GM21526 (cell line): ENCODE data around the gene GALK1.

Source experiments
- ATAC-seq: cut with Tn5 transposase; IDR thresholded peaks from one replicate; pipeline ENCODE4 v1.9.1; 2021; ENCODE audit warnings: moderate library complexity; ENCODE audit not compliant: unreplicated experiment, low FRiP score

The GALK1 gene

GRCh38 chr17:75730065-75730464 is 34.9 kb downstream of the GALK1 start:
- ATAC-seq, result no peak

DNA sequence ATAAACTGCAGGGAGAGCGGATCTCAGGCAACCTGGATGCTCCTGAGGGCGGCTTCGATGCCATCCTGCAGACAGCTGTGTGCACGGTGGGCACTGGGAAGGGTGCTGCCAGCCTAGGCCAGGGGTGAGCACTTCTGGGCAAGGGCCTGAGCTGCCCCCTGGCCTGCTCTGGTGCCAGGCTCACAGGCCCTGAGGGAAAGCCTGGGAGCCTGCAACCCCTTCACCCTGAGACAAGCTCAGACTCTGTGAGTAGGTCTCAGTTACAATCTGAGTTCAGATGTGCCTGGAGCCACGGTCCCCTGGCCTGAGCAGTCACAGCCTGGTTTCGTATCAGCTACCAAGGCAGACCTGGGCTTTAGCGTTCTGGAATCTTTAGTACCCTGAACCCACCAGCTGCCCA is 35.6 kb downstream of the GALK1 start:
- no peak for ATAC-seq

DNA sequence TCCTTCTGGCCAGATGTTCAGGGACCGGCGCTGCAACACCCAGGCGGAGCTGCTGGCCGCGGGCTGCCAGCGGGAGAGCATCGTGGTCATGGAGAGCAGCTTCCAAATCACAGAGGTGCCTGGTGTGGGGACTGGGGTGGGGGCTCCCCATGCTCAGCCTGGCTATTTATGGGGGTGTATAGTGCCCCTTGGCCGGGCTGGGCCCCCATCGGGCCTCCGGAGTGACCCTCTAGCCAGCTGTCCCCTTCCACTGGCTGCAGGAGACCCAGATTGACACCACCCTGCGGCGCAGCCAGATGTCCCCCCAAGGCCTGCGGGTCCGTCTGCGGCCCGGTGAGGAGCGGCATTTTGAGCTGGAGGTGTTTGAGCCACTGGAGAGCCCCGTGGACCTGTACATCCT is 37.6 kb downstream of the GALK1 start:
- no peak for ATAC-seq

DNA sequence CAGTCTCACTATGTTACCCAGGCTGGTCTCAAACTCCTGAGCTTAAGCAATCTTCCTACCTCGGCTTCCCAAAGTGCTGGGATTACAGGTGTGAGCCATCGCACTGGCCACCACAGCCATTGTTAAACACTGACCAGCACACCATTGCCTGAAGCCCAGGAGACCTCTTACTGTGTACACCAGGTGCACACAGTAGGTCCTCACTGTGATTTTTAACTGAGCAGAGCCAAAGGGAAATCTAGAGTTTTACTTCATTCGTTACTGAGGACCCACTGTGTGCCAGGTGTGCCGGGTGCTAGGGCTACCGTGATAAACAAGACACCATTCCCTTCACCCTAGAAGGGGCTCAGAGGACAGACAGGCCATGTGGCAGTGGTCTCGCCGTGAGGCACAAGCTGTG is 39.5 kb downstream of the GALK1 start:
- no peak for ATAC-seq

GRCh38 chr17:75724016-75725003 is 40.7 kb downstream of the GALK1 start:
- ATAC-seq, result no peak

DNA sequence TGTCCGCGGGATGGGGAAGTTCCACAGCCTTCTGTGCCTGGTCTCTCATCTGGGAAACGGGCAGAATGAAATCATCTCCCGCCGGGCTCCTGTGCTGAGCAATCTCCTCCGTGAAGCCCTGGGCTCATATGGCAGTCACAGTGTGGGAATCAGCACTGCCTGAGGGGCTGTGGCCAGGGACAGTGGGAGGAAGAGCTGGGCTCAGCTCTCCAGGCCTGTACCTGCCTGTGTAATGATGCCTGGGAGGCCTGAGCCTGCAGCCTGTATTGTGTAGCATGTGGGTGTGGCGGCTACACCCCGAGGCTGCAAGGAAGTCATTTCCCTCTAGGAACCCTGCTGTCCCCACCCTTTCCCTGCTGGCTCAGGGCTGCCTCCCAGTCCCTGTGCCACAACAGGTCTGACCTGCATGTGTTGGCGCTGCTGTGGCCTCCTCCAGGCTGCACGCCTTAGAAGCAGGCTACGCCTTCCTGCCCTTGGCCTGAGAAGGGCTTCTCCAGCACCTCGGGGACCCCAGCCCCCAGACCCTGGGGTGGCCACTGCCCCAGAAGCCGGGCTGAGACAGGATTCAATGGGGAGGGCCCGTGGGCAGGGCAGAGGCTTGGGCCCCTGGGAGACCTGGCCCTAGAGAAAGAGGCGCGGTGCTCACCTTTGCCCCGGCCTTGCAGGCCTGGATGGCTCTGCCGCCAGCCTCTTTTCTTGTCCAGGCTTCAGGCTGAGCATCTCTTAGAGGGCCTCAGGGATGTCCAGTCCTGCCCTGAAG is 41.6 kb downstream of the GALK1 start:
- no peak for ATAC-seq

DNA sequence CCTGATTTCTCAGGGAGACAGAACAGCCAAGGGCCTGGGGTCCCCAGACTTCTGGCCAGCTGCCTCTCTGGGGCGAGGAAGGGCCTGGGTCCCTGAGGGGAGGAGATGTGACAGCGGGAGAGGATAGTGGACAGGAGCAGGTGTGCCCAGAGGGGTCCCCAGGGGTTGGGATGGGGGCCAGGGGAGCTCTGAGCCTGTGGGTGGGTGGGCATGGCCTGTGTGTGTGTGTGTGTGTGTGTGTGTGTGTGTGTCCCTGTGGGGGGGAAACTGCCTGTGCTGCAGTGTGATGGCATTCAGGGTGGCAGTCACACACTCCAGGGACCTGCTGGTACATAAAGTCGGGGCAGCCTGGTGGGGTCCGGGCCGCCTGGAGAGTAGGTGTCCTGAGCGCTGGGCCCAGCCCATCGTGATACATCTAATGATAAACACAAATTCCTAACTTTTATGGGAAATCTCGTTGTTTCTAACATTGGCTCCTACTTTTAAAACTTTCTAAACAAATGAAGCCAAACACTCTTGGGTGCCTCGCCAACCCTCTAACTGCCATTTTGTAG is 42.4 kb downstream of the GALK1 start:
- ATAC-seq, result no peak

DNA sequence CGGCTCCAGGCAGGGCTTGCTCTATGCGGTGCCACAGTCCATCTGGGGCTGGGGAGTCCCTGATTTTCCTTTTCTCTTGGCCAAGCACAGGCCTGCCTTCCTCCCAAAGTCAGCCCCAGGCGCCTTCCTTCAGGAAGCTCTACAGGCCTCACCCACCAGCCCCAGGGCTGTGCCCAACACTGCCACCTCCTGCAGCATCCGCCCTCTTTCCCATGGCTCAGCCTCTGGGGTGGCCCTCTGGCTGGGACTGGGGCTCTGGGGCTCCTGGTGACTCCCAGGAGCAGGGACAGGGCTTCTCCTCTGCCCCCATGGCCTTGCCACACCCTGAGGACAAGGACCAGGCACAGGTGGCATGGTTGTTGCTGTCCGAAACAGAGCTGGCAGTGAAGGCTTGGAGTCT is 42.9 kb downstream of the GALK1 start:
- ATAC-seq, result no peak

GRCh38 chr17:75721463-75722011 is 43.5 kb downstream of the GALK1 start:
- no peak for ATAC-seq

DNA sequence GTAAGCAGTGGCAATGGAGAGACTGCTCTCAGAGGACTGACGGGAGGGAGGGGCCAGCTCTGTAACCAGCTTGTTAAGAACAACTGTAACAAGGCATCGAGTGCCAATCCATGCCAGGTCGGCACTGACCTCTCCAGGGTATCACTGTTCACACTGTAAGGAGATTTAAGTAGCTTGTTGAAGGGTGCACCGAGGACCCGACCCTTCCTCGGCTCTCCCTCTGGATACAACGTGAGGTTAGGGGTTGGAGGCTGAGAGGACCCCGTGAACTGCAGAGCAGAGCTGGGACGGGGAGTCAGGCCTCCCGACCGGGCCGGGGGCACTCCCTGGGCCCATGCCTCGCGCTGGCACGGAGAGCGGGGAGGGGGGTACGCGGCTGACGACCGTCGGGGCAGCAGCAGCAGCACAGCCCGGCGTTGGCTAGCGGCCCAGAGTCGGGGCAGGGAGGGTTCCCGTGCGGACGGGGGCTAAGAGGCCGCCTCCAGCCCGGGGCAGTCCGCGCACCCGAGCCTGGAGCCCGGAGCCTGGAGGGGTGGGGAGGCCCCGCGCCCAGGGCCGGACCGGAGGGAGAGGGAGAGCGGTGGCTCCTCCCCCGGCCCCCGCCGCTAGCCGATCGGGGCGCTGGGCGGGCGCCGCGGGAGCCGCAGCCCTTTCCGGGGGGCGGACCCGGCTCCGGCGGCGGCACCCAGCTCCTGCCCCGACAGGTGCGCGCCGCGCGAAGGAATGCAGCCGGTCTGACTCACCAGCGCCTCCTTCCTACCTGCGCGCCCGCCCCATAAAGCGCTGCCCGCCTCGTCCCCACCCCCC is 44.1 kb downstream of the GALK1 start, which contains the start of gene ITGB4:
ITGB4 (plus strand) TSS at position 804 of the 807 bp plus-strand sequence. CDS start 3,245 bp downstream, outside the sequence.
- ATAC-seq, result no peak

DNA sequence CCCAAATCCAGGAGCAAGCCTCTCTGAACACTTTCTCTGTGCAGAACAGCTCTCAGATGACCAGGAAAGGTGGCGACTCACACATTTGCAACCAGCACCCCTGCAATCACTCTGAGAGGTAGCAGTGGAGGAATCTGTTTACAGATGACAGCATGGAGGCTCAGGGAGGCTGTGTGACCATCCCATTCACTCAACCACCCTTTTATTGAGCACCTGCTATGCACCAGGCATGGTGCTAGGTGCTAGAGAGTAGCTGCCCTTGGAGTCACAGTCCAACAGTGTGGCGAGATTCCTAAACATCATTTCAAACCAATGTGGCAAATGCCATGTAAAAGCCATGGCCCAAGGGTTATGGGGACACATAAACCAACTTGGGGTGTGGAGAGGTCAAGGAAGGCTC is 45.3 kb downstream of the GALK1 start:
- ATAC-seq, result no peak

GRCh38 chr17:75712446-75712845 is 52.5 kb downstream of the GALK1 start:
- ATAC-seq, result no peak
